ENCODE data around the gene ZCWPW1. TPM values are rescaled to one million over a fixed set of nuclear protein-coding genes. Genes with fewer than 3 reads are reported as not detected.
"Not testable (repeated sequence)": the region's sequence is repeated elsewhere in the genome, so short reads cannot be mapped to it uniquely, and the experiment has no call there.

Gene ZCWPW1
- total and polyA plus RNA-seq, 2 experiments from 2014 or later: 7.9 to 13.0 TPM

- Histone ChIP-seq H3K4me3 (no peak overlapping the region), H3K4me1 (ENCODE audit: low read depth) (no peaks in the 10 kb centered on the region), H3K36me3 (no peaks in the 10 kb centered on the region), H3K27me3 (no peaks in the 10 kb centered on the region), H3K9me3 (ENCODE audit: low read depth) (no peaks in the 10 kb centered on the region), H3K27ac (no peak overlapping the region)
- TF ChIP-seq, protein P1, sequence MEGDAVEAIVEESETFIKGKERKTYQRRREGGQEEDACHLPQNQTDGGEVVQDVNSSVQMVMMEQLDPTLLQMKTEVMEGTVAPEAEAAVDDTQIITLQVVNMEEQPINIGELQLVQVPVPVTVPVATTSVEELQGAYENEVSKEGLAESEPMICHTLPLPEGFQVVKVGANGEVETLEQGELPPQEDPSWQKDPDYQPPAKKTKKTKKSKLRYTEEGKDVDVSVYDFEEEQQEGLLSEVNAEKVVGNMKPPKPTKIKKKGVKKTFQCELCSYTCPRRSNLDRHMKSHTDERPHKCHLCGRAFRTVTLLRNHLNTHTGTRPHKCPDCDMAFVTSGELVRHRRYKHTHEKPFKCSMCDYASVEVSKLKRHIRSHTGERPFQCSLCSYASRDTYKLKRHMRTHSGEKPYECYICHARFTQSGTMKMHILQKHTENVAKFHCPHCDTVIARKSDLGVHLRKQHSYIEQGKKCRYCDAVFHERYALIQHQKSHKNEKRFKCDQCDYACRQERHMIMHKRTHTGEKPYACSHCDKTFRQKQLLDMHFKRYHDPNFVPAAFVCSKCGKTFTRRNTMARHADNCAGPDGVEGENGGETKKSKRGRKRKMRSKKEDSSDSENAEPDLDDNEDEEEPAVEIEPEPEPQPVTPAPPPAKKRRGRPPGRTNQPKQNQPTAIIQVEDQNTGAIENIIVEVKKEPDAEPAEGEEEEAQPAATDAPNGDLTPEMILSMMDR (IDR thresholded peaks at IDR 0.05; ENCODE audit: low read depth, low read length): no peak
- DNase-seq (ENCODE audit: low read depth in 1 of 2, low spot score in 1 of 2): no peak
These were observed 28.5 kb upstream of the ZCWPW1 start for GRCh38 chr7:100457033-100457432.

- Histone ChIP-seq H3K27me3 (no peaks in the 10 kb centered on the region), H3K27ac (peak overlapping the region; percentile 54), H3K4me1 (ENCODE audit: low read depth) (no peaks in the 10 kb centered on the region), H3K9me3 (ENCODE audit: low read depth) (no peaks in the 10 kb centered on the region), H3K4me3 (no peak overlapping the region), H3K36me3 (no peaks in the 10 kb centered on the region)
- no peak for DNase-seq (ENCODE audit: low read depth in 1 of 2, low spot score in 1 of 2)
- TF ChIP-seq, protein P1 (IDR thresholded peaks at IDR 0.05; ENCODE audit: low read depth, low read length): no peak
These were observed 28.1 kb upstream of the ZCWPW1 start for GRCh38 chr7:100456562-100456961.

DNA sequence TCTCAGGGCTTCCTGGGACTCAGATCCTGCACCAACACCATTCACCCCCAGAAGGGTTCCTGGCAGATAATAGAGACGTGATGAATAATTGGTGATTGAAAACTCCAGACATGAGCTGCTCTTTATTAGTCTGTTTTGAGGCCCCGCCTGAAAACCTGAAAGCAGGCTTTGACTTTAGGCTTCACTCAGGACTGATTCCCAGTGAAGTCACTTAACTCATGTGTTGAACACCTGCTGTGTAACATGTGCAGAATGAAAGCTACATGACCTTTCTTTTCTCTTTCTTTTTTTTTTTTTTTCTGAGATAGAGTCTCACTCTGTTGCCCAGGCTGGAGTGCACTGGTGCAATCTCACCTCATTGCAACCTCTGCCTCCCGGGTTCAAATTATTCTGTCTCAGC lies 26.7 kb upstream of the ZCWPW1 start:
- Histone ChIP-seq H3K4me1 (ENCODE audit: low read depth) (no peaks in the 10 kb centered on the region), H3K27me3 (no peaks in the 10 kb centered on the region), H3K36me3 (no peaks in the 10 kb centered on the region), H3K4me3 (no peak overlapping the region), H3K9me3 (ENCODE audit: low read depth) (no peaks in the 10 kb centered on the region), H3K27ac (no peak overlapping the region)
- TF ChIP-seq, protein P1 (IDR thresholded peaks at IDR 0.05; ENCODE audit: low read depth, low read length): no peak
- DNase-seq (ENCODE audit: low read depth in 1 of 2, low spot score in 1 of 2): no peak

GRCh38 chr7:100453854-100454253 lies 25.4 kb upstream of the ZCWPW1 start:
- not testable (repeated sequence) for H3K4me3 ChIP-seq; DNase-seq (ENCODE audit: low read depth in 1 of 2, low spot score in 1 of 2); H3K27ac ChIP-seq; H3K27me3 ChIP-seq; H3K4me1 ChIP-seq (ENCODE audit: low read depth); H3K9me3 ChIP-seq (ENCODE audit: low read depth); H3K36me3 ChIP-seq

DNA sequence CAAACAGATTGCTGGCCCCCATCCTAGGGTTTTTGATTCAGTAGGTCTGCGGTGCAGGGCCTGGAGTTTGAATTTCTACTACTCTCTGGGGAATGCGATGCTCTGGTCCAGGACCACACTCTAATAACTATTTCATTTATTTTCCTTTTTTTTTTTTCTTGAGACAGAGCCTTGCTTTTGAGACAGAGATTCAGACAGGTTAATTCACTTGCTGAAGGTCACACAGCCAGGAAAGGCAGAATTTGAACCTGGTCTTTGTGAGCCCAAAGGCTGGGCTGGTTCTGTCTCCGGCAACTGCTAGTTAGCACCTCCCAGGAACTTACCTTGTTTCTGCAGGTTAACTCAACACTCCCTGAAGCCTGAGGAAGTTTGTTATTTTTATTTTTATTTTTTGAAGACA lies 24.0 kb upstream of the ZCWPW1 start:
- no peak overlapping the region for H3K4me3 ChIP-seq
- no peak overlapping the region for H3K27ac ChIP-seq
- no peaks in the 10 kb centered on the region for H3K9me3 ChIP-seq (ENCODE audit: low read depth)
- TF ChIP-seq, protein P1 (IDR thresholded peaks at IDR 0.05; ENCODE audit: low read depth, low read length): no peak
- H3K27me3 ChIP-seq: no peaks in the 10 kb centered on the region
- H3K4me1 ChIP-seq (ENCODE audit: low read depth): no peaks in the 10 kb centered on the region
- no peak for DNase-seq (ENCODE audit: low read depth in 1 of 2, low spot score in 1 of 2)
- no peaks in the 10 kb centered on the region for H3K36me3 ChIP-seq

DNA sequence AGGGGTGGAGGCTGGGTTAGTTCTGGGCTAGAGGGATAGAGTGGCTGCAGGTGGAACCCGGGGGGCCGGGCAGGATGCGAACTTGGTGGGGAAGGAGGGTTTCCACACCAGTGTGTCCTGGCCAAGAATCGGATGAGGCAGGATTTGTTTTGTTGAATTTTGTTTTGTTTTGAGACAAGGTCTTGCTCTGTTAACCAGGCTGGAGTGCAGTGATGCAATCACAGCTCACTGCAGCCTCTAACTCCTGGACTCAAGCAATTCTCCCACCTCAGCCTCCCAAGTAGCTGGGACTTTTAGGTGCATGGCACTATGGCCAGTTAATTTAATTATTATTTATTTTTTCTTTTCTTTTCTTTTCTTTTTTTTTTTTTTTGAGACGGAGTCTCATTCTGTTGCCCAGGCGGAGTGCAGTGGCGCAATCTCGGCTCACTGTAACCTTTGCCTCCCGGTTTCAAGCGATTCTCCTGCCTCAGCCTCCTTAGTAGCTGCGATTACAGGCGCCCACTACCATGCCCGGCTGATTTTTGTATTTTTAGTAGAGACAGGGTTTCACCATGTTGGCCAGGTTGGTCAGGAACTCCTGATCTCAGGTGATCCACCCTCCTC lies 20.8 kb upstream of the ZCWPW1 start:
- no peaks in the 10 kb centered on the region for H3K36me3 ChIP-seq
- H3K4me1 ChIP-seq (ENCODE audit: low read depth): peaks cover 2% of the 10 kb centered on the region

GRCh38 chr7:100447363-100447762 lies 18.9 kb upstream of the ZCWPW1 start:
- not testable (repeated sequence) for H3K9me3 ChIP-seq (ENCODE audit: low read depth); H3K4me1 ChIP-seq (ENCODE audit: low read depth); H3K4me3 ChIP-seq; H3K27ac ChIP-seq; H3K27me3 ChIP-seq; H3K36me3 ChIP-seq; DNase-seq (ENCODE audit: low read depth in 1 of 2, low spot score in 1 of 2)

More for the DNA sequence above, 20.8 kb upstream of the ZCWPW1 start:
- no peak for DNase-seq (ENCODE audit: low read depth in 1 of 2, low spot score in 1 of 2)
- no peaks in the 10 kb centered on the region for H3K9me3 ChIP-seq (ENCODE audit: low read depth)
- no peaks in the 10 kb centered on the region for H3K27me3 ChIP-seq
- no peak overlapping the region for H3K27ac ChIP-seq
- TF ChIP-seq, protein P1 (IDR thresholded peaks at IDR 0.05; ENCODE audit: low read depth, low read length): no peak
- H3K4me3 ChIP-seq: no peak overlapping the region
